HL-60 (cell line): ENCODE results near the gene TSPOAP1.

Experiments used
- POLR2AphosphoS5 ChIP-seq: IDR thresholded peaks from 2 replicates; pipeline ENCODE4 v1.6.1; 2012; ENCODE audit warnings: low read depth
- SPI1 ChIP-seq: IDR thresholded peaks from 2 replicates; pipeline ENCODE4 v1.6.1; 2012; ENCODE audit warnings: low read depth, mild to moderate bottlenecking, borderline replicate concordance
- TF ChIP-seq, protein P1 (sequence below): IDR thresholded peaks from one replicate; pipeline ENCODE4 v1.5.1; 2011; ENCODE audit warnings: low read length, control low read depth, inconsistent platforms; ENCODE audit not compliant: insufficient read depth
- TF ChIP-seq, protein P2 (sequence below): IDR thresholded peaks from 2 replicates; pipeline ENCODE4 v1.6.1; 2012; ENCODE audit warnings: low read depth; ENCODE audit not compliant: insufficient replicate concordance

DNA sequence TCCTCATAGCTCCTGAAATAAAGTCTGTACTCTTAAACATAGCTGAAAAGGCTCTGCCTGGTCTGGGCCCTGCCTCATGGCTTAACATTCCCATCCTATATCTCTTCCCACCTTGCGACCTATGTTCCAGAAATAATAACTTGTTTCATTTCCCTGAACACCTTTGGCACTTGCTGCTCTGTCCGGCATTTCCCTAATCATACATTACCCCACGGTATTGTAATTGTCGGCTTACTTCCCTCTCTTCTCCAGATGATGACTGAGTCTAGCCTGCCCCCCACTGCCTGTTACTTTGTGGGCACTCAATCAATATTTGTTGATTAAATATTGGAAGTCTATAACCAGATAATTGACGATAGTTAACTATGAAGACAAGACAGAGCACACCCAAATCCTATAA is 46.7 kb upstream of the TSPOAP1 start:
- TF ChIP-seq SPI1, result no peak
- TF ChIP-seq, protein P1, sequence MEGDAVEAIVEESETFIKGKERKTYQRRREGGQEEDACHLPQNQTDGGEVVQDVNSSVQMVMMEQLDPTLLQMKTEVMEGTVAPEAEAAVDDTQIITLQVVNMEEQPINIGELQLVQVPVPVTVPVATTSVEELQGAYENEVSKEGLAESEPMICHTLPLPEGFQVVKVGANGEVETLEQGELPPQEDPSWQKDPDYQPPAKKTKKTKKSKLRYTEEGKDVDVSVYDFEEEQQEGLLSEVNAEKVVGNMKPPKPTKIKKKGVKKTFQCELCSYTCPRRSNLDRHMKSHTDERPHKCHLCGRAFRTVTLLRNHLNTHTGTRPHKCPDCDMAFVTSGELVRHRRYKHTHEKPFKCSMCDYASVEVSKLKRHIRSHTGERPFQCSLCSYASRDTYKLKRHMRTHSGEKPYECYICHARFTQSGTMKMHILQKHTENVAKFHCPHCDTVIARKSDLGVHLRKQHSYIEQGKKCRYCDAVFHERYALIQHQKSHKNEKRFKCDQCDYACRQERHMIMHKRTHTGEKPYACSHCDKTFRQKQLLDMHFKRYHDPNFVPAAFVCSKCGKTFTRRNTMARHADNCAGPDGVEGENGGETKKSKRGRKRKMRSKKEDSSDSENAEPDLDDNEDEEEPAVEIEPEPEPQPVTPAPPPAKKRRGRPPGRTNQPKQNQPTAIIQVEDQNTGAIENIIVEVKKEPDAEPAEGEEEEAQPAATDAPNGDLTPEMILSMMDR, result no peak
- no peak for TF ChIP-seq POLR2AphosphoS5
- TF ChIP-seq, protein P2, sequence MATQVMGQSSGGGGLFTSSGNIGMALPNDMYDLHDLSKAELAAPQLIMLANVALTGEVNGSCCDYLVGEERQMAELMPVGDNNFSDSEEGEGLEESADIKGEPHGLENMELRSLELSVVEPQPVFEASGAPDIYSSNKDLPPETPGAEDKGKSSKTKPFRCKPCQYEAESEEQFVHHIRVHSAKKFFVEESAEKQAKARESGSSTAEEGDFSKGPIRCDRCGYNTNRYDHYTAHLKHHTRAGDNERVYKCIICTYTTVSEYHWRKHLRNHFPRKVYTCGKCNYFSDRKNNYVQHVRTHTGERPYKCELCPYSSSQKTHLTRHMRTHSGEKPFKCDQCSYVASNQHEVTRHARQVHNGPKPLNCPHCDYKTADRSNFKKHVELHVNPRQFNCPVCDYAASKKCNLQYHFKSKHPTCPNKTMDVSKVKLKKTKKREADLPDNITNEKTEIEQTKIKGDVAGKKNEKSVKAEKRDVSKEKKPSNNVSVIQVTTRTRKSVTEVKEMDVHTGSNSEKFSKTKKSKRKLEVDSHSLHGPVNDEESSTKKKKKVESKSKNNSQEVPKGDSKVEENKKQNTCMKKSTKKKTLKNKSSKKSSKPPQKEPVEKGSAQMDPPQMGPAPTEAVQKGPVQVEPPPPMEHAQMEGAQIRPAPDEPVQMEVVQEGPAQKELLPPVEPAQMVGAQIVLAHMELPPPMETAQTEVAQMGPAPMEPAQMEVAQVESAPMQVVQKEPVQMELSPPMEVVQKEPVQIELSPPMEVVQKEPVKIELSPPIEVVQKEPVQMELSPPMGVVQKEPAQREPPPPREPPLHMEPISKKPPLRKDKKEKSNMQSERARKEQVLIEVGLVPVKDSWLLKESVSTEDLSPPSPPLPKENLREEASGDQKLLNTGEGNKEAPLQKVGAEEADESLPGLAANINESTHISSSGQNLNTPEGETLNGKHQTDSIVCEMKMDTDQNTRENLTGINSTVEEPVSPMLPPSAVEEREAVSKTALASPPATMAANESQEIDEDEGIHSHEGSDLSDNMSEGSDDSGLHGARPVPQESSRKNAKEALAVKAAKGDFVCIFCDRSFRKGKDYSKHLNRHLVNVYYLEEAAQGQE, result no peak
